Activated CD8-positive, alpha-beta T cell treated with anti-CD3 and anti-CD28 coated beads, Interleukin-2, amount 10 ng/mL, durations not matched to agents 7 days and 5 days (primary cell): ENCODE measurements around the gene COL6A3. TPM values are rescaled to one million over a fixed set of nuclear protein-coding genes. Genes with fewer than 3 reads are reported as not detected.

Experiments used
- ATAC-seq: fragments of 150-1000 bp; cut with Tn5 transposase; one replicate; pipeline ENCODE4 v1.10.0; 2021; ENCODE audit warnings: moderate library complexity
- CTCF ChIA-PET: fragments of 350-600 bp; sonication (Branson Sonifier 250); formaldehyde crosslinking; loops from one replicate; lab custom pipeline; 2021; ENCODE audit warnings: antibody characterized with exemption; lab: Charles Lee
- POLR2A ChIA-PET: fragments of 350-600 bp; sonication (Branson Sonifier 250); formaldehyde crosslinking; loops from one replicate; lab custom pipeline; 2021; ENCODE audit warnings: antibody characterized with exemption; lab: Charles Lee
- DNase-seq: peaks from one replicate; pipeline ENCODE4 v3.0.0-alpha.2; 2020
- H3K27ac Mint-ChIP-seq: one replicate; pipeline ENCODE4 v1.8.0; 2021; ENCODE audit warnings: mild to moderate bottlenecking, mixed read lengths
- H3K27me3 Mint-ChIP-seq: one replicate; pipeline ENCODE4 v1.8.0; 2021; ENCODE audit warnings: low read depth, mixed read lengths
- H3K36me3 Mint-ChIP-seq: one replicate; pipeline ENCODE4 v1.8.0; 2021; ENCODE audit warnings: low read depth, mixed read lengths
- H3K4me1 Mint-ChIP-seq: one replicate; pipeline ENCODE4 v1.8.0; 2021; ENCODE audit warnings: low read depth, mixed read lengths
- H3K4me3 Mint-ChIP-seq: one replicate; pipeline ENCODE4 v1.8.0; 2021; ENCODE audit warnings: mild to moderate bottlenecking, mixed read lengths
- H3K9me3 Mint-ChIP-seq: one replicate; pipeline ENCODE4 v1.8.0; 2022; ENCODE audit warnings: mixed read lengths; ENCODE audit not compliant: insufficient read depth
- total RNA-seq, 2 experiments: library from RNA; stranded (reverse); gene quantifications; one replicate each; pipeline ENCODE4 v1.2.3, GENCODE V29; 2021

COL6A3 gene
- total RNA-seq, 2 experiments from 2014 or later = 0.03 to 0.10 TPM

DNA sequence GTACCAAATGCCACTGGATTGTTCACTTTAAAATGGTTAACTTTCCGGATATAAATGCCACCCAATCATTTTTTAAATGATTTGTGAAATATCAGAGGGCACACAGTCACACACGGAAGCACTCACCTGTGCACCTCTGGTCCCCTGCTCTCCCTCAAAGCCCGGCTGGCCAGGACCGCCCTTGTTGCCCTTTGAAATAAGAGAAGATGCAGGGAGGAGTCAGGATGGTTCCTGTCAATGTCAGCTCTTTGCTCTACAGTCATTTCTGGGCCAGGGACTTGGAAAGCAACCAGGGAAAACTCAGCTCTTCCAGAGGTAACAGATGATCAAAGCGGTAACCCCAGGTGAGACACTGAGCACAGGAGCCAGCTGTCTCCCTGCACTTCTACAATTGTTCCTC lies 60.7 kb downstream of the COL6A3 start:
- ChIA-PET POLR2A (no interaction called here), CTCF (no interaction called here)
- Mint-ChIP-seq H3K27ac (no peak overlapping the region), H3K9me3 (no peaks in the 10 kb centered on the region), H3K27me3 (no peaks in the 10 kb centered on the region), H3K4me3 (no peak overlapping the region), H3K4me1 (no peaks in the 10 kb centered on the region), H3K36me3 (no peaks in the 10 kb centered on the region)
- no peak for DNase-seq
- no peak for ATAC-seq

DNA sequence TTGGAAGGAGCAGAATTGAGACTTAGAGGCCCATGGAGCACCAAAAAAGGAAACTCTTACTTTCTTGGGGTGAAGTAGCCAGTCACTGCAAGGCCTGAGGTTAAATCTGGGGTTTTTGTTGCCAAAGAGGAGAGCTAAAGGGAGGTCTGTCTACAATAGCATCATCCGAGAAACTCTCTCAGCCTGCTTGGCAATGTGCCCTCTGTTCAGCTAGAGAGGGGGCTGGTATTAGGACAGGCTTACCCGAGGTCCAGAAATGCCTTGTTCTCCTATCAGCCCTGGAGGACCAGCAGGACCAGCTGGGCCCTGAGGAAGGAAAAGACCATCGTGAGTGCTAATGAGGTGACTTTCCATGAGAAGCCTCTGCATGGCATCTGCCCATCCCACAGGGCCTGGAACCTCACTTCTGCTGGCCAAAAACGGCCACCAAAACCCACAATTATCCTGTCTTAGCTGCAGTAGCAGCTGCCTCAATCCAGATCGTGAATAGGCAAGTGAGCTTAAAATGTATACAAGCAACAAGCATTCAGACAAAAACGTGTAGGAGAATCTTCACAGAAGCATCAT lies 61.6 kb downstream of the COL6A3 start:
- no peak overlapping the region for H3K4me3 Mint-ChIP-seq
- no peaks in the 10 kb centered on the region for H3K36me3 Mint-ChIP-seq
- CTCF ChIA-PET = no interaction called here
- H3K9me3 Mint-ChIP-seq = no peaks in the 10 kb centered on the region
- no peak for DNase-seq
- H3K27me3 Mint-ChIP-seq = no peaks in the 10 kb centered on the region
- no peak overlapping the region for H3K27ac Mint-ChIP-seq
- POLR2A ChIA-PET = no interaction called here
- H3K4me1 Mint-ChIP-seq = no peaks in the 10 kb centered on the region
- ATAC-seq = no peak

DNA sequence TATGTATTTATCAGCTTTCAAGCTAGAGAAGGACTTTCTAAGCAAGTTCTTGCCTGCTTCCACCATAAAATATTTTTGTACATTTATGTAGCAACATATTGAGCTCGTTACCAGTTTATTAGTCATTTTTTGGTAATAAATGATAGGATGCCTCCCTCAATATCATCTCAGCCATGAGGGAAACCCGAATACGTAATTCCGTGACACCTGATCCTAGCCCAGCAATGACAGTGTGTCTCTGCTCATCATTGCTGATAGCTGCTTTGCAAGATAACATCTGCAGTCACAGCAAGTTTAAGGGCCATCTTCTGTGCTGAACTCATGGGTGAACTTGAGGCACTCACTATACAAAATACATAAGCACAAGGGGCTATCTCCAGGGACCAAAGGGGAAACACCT lies 62.2 kb downstream of the COL6A3 start:
- CTCF ChIA-PET = no interaction called here
- no peak for ATAC-seq
- Mint-ChIP-seq H3K4me1 (no peaks in the 10 kb centered on the region), H3K27me3 (no peaks in the 10 kb centered on the region), H3K36me3 (no peaks in the 10 kb centered on the region), H3K4me3 (no peak overlapping the region), H3K27ac (no peak overlapping the region), H3K9me3 (no peaks in the 10 kb centered on the region)
- POLR2A ChIA-PET = no interaction called here
- no peak for DNase-seq

- no peak overlapping the region for H3K27ac Mint-ChIP-seq
- ChIA-PET CTCF (no interaction called here), POLR2A (no interaction called here)
- no peak overlapping the region for H3K4me3 Mint-ChIP-seq
- H3K36me3 Mint-ChIP-seq = no peaks in the 10 kb centered on the region
- H3K27me3 Mint-ChIP-seq = no peaks in the 10 kb centered on the region
- H3K4me1 Mint-ChIP-seq = no peaks in the 10 kb centered on the region
- DNase-seq (no peak), ATAC-seq (no peak)
- no peaks in the 10 kb centered on the region for H3K9me3 Mint-ChIP-seq
Observed at GRCh38 chr2:237351046-237351445, 62.9 kb downstream of the COL6A3 start.

DNA sequence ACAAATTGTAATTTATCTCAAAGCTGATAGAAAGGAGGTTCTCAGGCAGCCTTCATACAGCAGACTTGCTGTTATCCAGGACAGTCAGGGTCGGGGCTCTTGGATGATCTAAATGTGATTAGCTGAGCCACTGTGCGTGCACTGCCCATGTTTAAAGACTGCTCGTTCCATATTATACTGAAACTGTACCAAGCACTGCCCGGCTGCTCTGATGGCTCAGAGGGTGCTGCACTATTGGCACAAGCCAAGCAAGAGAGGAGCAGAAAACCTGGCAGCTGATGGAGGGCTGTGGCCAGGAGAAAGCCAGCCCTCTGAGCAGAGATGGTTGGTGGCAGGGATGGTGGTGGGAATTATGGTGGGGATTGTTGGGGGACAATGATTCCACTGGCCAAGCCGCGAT lies 63.4 kb downstream of the COL6A3 start:
- H3K27me3 Mint-ChIP-seq = no peaks in the 10 kb centered on the region
- CTCF ChIA-PET = no interaction called here
- DNase-seq = no peak
- H3K9me3 Mint-ChIP-seq = no peaks in the 10 kb centered on the region
- no peak overlapping the region for H3K27ac Mint-ChIP-seq
- no peaks in the 10 kb centered on the region for H3K36me3 Mint-ChIP-seq
- H3K4me1 Mint-ChIP-seq = no peaks in the 10 kb centered on the region
- no peak overlapping the region for H3K4me3 Mint-ChIP-seq
- ATAC-seq = no peak
- POLR2A ChIA-PET = no interaction called here

DNA sequence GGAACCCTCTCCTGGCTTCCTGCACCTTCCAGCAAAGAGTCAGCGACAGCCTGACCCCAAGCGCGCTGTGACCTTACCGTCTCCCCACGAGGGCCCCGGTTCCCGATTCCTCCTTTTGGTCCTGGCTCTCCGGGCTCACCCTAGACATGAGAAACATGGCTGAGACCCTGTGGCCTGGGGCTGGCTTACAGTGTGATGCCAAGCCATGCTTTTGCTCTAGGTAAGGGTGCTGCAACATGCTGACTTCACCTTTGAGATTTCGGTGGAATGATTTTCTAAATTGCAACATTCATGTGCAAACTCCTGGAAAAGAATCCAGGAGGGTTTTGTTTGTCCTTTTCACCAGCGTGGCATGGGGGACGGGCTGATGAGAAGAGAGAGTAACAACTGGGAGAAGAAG lies 63.9 kb downstream of the COL6A3 start:
- ChIA-PET POLR2A (no interaction called here), CTCF (no interaction called here)
- no peaks in the 10 kb centered on the region for H3K9me3 Mint-ChIP-seq
- H3K4me3 Mint-ChIP-seq = no peak overlapping the region
- DNase-seq (no peak), ATAC-seq (no peak)
- no peak overlapping the region for H3K27ac Mint-ChIP-seq
- H3K36me3 Mint-ChIP-seq = no peaks in the 10 kb centered on the region
- H3K27me3 Mint-ChIP-seq = no peaks in the 10 kb centered on the region
- no peaks in the 10 kb centered on the region for H3K4me1 Mint-ChIP-seq

DNA sequence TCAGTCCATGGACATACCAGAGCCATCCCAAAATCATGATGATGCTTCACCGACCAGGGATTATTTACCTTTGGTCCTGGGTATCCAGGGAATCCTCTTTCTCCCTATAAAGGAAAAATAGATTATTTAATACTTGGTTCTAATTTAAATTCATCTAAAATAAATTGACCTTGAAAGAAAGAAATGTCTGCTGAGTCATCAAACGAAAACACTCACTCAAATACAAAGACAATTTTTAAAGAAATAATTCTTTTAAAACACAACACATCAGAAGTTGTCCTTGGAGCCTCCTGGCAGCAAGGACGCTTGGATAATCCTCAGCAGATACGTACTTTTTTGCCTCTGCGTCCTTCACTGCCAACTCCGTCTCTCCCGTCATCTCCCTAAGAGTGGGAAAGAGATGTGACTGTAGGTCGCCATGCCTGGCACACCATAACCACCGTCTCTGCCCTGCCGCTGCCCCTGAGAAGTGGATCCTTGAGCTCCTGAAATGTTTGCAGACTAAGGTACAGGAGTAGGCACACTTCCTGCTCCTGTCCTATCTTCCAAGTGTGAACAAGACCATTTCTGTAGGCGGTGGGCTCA lies 65.6 kb downstream of the COL6A3 start:
- Mint-ChIP-seq H3K4me3 (no peak overlapping the region), H3K36me3 (no peaks in the 10 kb centered on the region), H3K4me1 (no peaks in the 10 kb centered on the region), H3K27me3 (no peaks in the 10 kb centered on the region), H3K27ac (no peak overlapping the region), H3K9me3 (no peaks in the 10 kb centered on the region)
- ChIA-PET CTCF (no interaction called here), POLR2A (no interaction called here)
- DNase-seq (no peak), ATAC-seq (no peak)

- Mint-ChIP-seq H3K9me3 (no peaks in the 10 kb centered on the region), H3K4me1 (no peaks in the 10 kb centered on the region), H3K27me3 (no peaks in the 10 kb centered on the region), H3K36me3 (no peaks in the 10 kb centered on the region), H3K4me3 (no peak overlapping the region), H3K27ac (no peak overlapping the region)
- POLR2A ChIA-PET = no interaction called here
- CTCF ChIA-PET = interaction anchor here (1.0 kb wide), 1 partner anchor 75 kb away, joined by 5 read pairs; no protein-coding TSS in a partner anchor
- ATAC-seq = no peak
- no peak for DNase-seq
Observed at GRCh38 chr2:237345891-237346640, 67.9 kb downstream of the COL6A3 start.

- POLR2A ChIA-PET = no interaction called here
- DNase-seq = no peak
- Mint-ChIP-seq H3K27ac (no peak overlapping the region), H3K4me3 (no peak overlapping the region), H3K27me3 (no peaks in the 10 kb centered on the region), H3K4me1 (no peaks in the 10 kb centered on the region), H3K9me3 (no peaks in the 10 kb centered on the region), H3K36me3 (no peaks in the 10 kb centered on the region)
- ATAC-seq = no peak
- CTCF ChIA-PET = no interaction called here
Observed at GRCh38 chr2:237345411-237345810, 68.6 kb downstream of the COL6A3 start.

GRCh38 chr2:237344942-237345341 lies 69.0 kb downstream of the COL6A3 start:
- Mint-ChIP-seq H3K4me3 (no peak overlapping the region), H3K27me3 (no peaks in the 10 kb centered on the region), H3K36me3 (no peaks in the 10 kb centered on the region), H3K9me3 (no peaks in the 10 kb centered on the region), H3K27ac (no peak overlapping the region), H3K4me1 (no peaks in the 10 kb centered on the region)
- CTCF ChIA-PET = no interaction called here
- POLR2A ChIA-PET = no interaction called here
- DNase-seq (no peak), ATAC-seq (no peak)

- ChIA-PET CTCF (no interaction called here), POLR2A (no interaction called here)
- Mint-ChIP-seq H3K27me3 (no peaks in the 10 kb centered on the region), H3K27ac (no peak overlapping the region), H3K4me3 (no peak overlapping the region), H3K36me3 (no peaks in the 10 kb centered on the region), H3K4me1 (no peaks in the 10 kb centered on the region), H3K9me3 (no peaks in the 10 kb centered on the region)
- no peak for ATAC-seq
- DNase-seq = no peak
Observed at GRCh38 chr2:237343993-237344392, 70.0 kb downstream of the COL6A3 start.

DNA sequence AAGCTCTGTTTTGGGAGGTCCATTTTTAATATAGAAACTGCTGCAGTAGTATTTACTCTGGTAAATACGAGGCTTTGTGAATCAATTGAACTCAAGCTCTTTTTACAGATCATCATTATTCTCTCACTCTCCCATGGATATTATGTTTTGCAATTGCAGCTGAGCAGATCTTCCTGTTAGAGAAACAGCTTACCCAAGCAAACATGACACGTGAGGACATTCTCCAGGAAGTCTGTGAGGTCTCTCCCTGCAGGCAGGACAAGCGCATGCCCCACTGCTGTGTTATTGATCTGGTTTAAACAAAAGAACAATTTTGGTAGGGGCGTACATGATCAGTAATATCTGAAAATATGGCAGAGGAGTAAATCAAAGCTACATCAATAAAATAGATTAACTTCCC lies 72.1 kb downstream of the COL6A3 start:
- DNase-seq = no peak
- Mint-ChIP-seq H3K36me3 (no peaks in the 10 kb centered on the region), H3K27ac (no peak overlapping the region), H3K4me1 (no peaks in the 10 kb centered on the region), H3K9me3 (no peaks in the 10 kb centered on the region), H3K27me3 (no peaks in the 10 kb centered on the region), H3K4me3 (no peak overlapping the region)
- ChIA-PET POLR2A (interaction anchor here (0.6 kb wide), 1 partner anchor 761 kb away, joined by 3 read pairs; no protein-coding TSS in a partner anchor), CTCF (no interaction called here)
- no peak for ATAC-seq
